K562 (cell line): ENCODE measurements around the gene CD96. TPM values are rescaled to one million over a fixed set of nuclear protein-coding genes. Genes with fewer than 3 reads are reported as not detected.

Experiments
- CHAMP1 ChIP-seq: fragments of 450-650 bp; IDR thresholded peaks from 2 replicates; pipeline ENCODE4 v1.6.1; 2016; ENCODE audit warnings: mild to moderate bottlenecking
- CREB5 ChIP-seq: fragments of 250-450 bp; sonication (Bioruptor Pico); IDR thresholded peaks from 2 replicates; pipeline ENCODE4 v1.5.0; 2020; ENCODE audit warnings: mild to moderate bottlenecking
- FOXK2 ChIP-seq, 2 experiments: fragments of 450-650 bp; IDR thresholded peaks in 1 of 2; conservative IDR thresholded peaks in 1 of 2; 2 replicates each; pipeline ENCODE4 v1.6.1; 2016; ENCODE audit warnings: low read depth in 2 of 2, mild to moderate bottlenecking in 1 of 2
- HIVEP1 ChIP-seq: fragments of 250-450 bp; sonication (Bioruptor Pico); IDR thresholded peaks from 2 replicates; pipeline ENCODE4 v1.4.0; 2020; ENCODE audit warnings: mild to moderate bottlenecking
- NR0B1 ChIP-seq: fragments of 450-650 bp; IDR thresholded peaks from one replicate; pipeline ENCODE4 v1.6.1; 2018; ENCODE audit warnings: mild to moderate bottlenecking, moderate library complexity; ENCODE audit not compliant: partially characterized antibody
- NR3C1 ChIP-seq: sonication (generic); formaldehyde crosslinking; IDR thresholded peaks from 2 replicates; pipeline ENCODE4 v1.8.1; 2022; ENCODE audit warnings: missing genetic modification reagents
- SMARCE1 ChIP-seq: fragments of 450-650 bp; IDR thresholded peaks from 2 replicates; pipeline ENCODE4 v1.7.1; 2016; ENCODE audit warnings: mild to moderate bottlenecking
- TARDBP ChIP-seq: fragments of 450-650 bp; IDR thresholded peaks from 2 replicates; pipeline ENCODE4 v1.6.1; 2016
- ZNF184 ChIP-seq: sonication (generic); formaldehyde crosslinking; IDR thresholded peaks from 2 replicates; pipeline ENCODE4 v1.5.0; 2020; ENCODE audit warnings: missing genetic modification reagents
- polyA plus RNA-seq, 8 experiments: library from polyadenylated mRNA; depleted of rRNA in 4 of 8; stranded (reverse) in 5 of 8; unstranded in 3 of 8; fragments of >200 nt; fragmentation: Nextera tagmentation in 2 of 8; fragmentation: Illumina TruSeq in 1 of 8; extraction: Ambion mirVana in 2 of 8; extraction: Trizol in 1 of 8; gene quantifications; 2 replicates each; pipeline versions ENCODE4 v1.2.1 to v1.2.3, GENCODE V29; 2011 to 2014; ENCODE audit warnings: inconsistent platforms in 1 of 8, missing spikeins in 1 of 8
- total RNA-seq, 7 experiments: library from RNA; depleted of rRNA in 6 of 7; stranded (reverse); fragments of >200 nt in 6 of 7; fragmentation: Illumina TruSeq in 2 of 7; extraction: Trizol in 2 of 7; gene quantifications; 2 replicates each; pipeline versions ENCODE4 v1.2.1 to v1.2.3, GENCODE V29; 2011 to 2021; ENCODE audit warnings: low replicate concordance in 1 of 7

The CD96 gene
- total and polyA plus RNA-seq, 9 of the 15 experiments (the other 6 are each of a cell fraction or from before 2014, with no cell fraction given), result 0.32 to 5.7 (median 1.2) TPM

GRCh38 chr3:111688190-111688800, 146.3 kb downstream of the CD96 start (continued):
- TF ChIP-seq CHAMP1 (no peak), NR0B1 (no peak), NR3C1 (CRISPR knock-in tag) (no peak), HIVEP1 (CRISPR knock-in tag) (no peak), FOXK2 (conservative IDR thresholded peaks at IDR 0.05 in 1 of 2, IDR thresholded peaks at IDR 0.05 in 1 of 2; ENCODE audit: low read depth in 2 of 2) (no peak), CREB5 (CRISPR knock-in tag) (no peak), TARDBP (no peak), SMARCE1 (no peak), ZNF184 (CRISPR knock-in tag) (no peak)
